AG09319 (cell line): Measurements from ENCODE around the gene CDC34.

Experiments used
- DNase-seq: peaks from one replicate; pipeline ENCODE4 v3.0.0-alpha.2; 2010; ENCODE audit warnings: low read depth; ENCODE audit errors: extremely low read depth
- TF ChIP-seq, protein P1 (sequence below): IDR thresholded peaks from 2 replicates; pipeline ENCODE4 v1.5.1; 2011; ENCODE audit warnings: low read depth, mild to moderate bottlenecking, inconsistent platforms, low read length, moderate library complexity

The CDC34 gene

GRCh38 chr19:575527-576506 is 44.3 kb downstream of the CDC34 start:
- TF ChIP-seq, protein P1, sequence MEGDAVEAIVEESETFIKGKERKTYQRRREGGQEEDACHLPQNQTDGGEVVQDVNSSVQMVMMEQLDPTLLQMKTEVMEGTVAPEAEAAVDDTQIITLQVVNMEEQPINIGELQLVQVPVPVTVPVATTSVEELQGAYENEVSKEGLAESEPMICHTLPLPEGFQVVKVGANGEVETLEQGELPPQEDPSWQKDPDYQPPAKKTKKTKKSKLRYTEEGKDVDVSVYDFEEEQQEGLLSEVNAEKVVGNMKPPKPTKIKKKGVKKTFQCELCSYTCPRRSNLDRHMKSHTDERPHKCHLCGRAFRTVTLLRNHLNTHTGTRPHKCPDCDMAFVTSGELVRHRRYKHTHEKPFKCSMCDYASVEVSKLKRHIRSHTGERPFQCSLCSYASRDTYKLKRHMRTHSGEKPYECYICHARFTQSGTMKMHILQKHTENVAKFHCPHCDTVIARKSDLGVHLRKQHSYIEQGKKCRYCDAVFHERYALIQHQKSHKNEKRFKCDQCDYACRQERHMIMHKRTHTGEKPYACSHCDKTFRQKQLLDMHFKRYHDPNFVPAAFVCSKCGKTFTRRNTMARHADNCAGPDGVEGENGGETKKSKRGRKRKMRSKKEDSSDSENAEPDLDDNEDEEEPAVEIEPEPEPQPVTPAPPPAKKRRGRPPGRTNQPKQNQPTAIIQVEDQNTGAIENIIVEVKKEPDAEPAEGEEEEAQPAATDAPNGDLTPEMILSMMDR = no peak
- DNase-seq = no peak

- DNase-seq = no peak
- TF ChIP-seq, protein P1 = no peak
These were observed 45.3 kb downstream of the CDC34 start for GRCh38 chr19:576768-577438.

DNA sequence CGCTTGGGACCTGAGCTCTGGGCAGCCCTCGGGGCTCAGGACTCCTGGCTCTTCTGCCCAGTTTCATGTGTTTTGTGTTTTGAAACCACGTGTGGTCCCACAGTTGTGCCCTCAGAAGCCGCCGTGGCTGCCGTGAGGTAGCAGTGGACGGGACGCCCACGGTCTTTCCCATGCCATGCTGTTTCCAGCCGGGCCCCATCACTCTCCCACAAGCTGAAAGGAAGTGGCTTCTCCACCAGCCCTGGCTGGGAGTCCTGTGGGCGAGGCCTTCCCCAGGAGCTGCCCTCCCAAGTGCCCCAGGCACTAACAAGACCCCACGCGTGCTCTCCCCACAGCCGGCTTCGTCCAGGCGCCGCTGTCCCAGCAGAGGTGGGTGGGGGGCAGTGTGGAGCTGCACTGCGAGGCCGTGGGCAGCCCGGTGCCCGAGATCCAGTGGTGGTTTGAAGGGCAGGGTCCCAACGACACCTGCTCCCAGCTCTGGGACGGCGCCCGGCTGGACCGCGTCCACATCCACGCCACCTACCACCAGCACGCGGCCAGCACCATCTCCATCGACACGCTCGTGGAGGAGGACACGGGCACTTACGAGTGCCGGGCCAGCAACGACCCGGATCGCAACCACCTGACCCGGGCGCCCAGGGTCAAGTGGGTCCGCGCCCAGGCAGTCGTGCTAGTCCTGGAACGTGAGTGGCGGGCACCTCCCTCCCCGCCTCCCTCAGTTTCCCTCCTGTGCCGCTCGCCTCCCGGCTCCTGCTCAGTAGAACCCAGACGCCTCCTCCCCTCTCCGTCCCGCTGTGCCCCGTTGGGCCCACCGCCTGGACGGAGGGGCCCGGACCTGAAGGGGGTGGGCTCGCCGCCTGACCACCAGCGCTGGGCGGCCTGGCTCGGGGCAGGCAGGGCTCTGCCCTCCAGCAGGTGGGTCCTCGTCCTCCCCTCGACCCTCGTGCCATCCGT is 46.2 kb downstream of the CDC34 start:
- TF ChIP-seq, protein P1 = no peak
- no peak for DNase-seq

- TF ChIP-seq, protein P1 = no peak
- DNase-seq = no peak
These were observed 47.7 kb downstream of the CDC34 start for GRCh38 chr19:579111-579841.

DNA sequence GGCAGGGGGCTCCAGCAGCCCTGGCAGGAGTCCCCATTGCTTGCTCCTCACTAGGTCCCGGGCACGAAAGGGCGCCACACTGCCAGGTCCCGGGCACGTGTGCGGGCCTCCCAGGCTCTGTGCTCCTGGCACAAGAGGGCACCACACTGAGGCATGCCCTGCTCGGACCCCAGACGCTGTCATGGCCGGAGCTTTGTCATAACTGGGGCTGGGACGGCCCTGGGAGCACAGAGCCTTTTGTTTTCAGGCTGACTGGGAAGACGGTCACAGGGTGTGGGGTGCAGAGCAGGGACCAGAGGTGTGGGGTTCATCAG is 48.2 kb downstream of the CDC34 start:
- no peak for DNase-seq
- TF ChIP-seq, protein P1 = no peak

GRCh38 chr19:580274-580835 is 48.8 kb downstream of the CDC34 start:
- TF ChIP-seq, protein P1 = no peak
- no peak for DNase-seq
